Uterus (tissue), 2 donors: ENCODE measurements around the gene KBTBD3.

ENCODE experiments used
- CTCF ChIP-seq, 4 experiments: fragments of 200-600 bp in 2 of 4; fragments of 450-650 bp in 2 of 4; sonication (generic) in 2 of 4; IDR thresholded peaks; one replicate each; pipeline ENCODE4 v1.5.1; 2016 to 2019; ENCODE audit warnings: antibody characterized with exemption in 4 of 4, mild to moderate bottlenecking in 2 of 4, moderate library complexity in 1 of 4
- POLR2A ChIP-seq, 2 donors: fragments of 450-650 bp; IDR thresholded peaks; one replicate each; pipeline ENCODE4 v1.6.1; 2016; ENCODE audit warnings: antibody characterized with exemption in 2 of 2, mild to moderate bottlenecking in 1 of 2, moderate library complexity in 1 of 2

- TF ChIP-seq CTCF (IDR thresholded peaks at IDR 0.05) (no peak), POLR2A (IDR thresholded peaks at IDR 0.05) (peak in 1 of 2 donors; percentile 61)
Observed at GRCh38 chr11:106021967-106022794, 55.0 kb downstream of the KBTBD3 start, which contains the start of gene MSANTD4.
